OCI-M2 (cell line): ENCODE data around the gene XRCC3.
"Not testable (repeated sequence)": the region's sequence is repeated elsewhere in the genome, so short reads cannot be mapped to it uniquely, and the experiment has no call there.

ENCODE experiments used
- DNase-seq: peaks from one replicate; lab custom pipeline; 2025; ENCODE audit not compliant: unreplicated experiment; lab: John Stamatoyannopoulos, UW

Gene XRCC3

GRCh38 chr14:103671911-103672310, 43.3 kb downstream of the XRCC3 start:
- no peak for DNase-seq

- no peak for DNase-seq
Measured at GRCh38 chr14:103669370-103669769, 45.9 kb downstream of the XRCC3 start.

GRCh38 chr14:103668117-103668516, 47.1 kb downstream of the XRCC3 start:
- no peak for DNase-seq

- no peak for DNase-seq
Measured at GRCh38 chr14:103667671-103668070, 47.6 kb downstream of the XRCC3 start.

- DNase-seq: no peak
Measured at GRCh38 chr14:103663506-103663905, 51.7 kb downstream of the XRCC3 start.

- no peak for DNase-seq
Measured at GRCh38 chr14:103662591-103662990, 52.7 kb downstream of the XRCC3 start.

- no peak for DNase-seq
Measured at GRCh38 chr14:103662029-103662428, 53.2 kb downstream of the XRCC3 start.

GRCh38 chr14:103659631-103660030, 55.6 kb downstream of the XRCC3 start:
- DNase-seq: no peak

GRCh38 chr14:103657471-103657870, 57.8 kb downstream of the XRCC3 start:
- DNase-seq: no peak

GRCh38 chr14:103656756-103657133, 58.5 kb downstream of the XRCC3 start:
- no peak for DNase-seq

- no peak for DNase-seq
Measured at GRCh38 chr14:103656031-103656755, 59.1 kb downstream of the XRCC3 start.

GRCh38 chr14:103654619-103655018, 60.6 kb downstream of the XRCC3 start:
- DNase-seq: no peak

- DNase-seq: no peak
Measured at GRCh38 chr14:103653805-103654204, 61.4 kb downstream of the XRCC3 start.

- not testable (repeated sequence) for DNase-seq
Measured at GRCh38 chr14:103653336-103653735, 61.9 kb downstream of the XRCC3 start.

- no peak for DNase-seq
Measured at GRCh38 chr14:103652806-103653205, 62.4 kb downstream of the XRCC3 start.

GRCh38 chr14:103651585-103651984, 63.7 kb downstream of the XRCC3 start:
- DNase-seq: no peak

GRCh38 chr14:103650213-103650612, 65.0 kb downstream of the XRCC3 start:
- DNase-seq: no peak

GRCh38 chr14:103649001-103649400, 66.2 kb downstream of the XRCC3 start:
- no peak for DNase-seq
